ENCODE measurements around the gene SERAC1. TPM values are rescaled to one million over a fixed set of nuclear protein-coding genes. Genes with fewer than 3 reads are reported as not detected.

Gene SERAC1
- total RNA-seq: 11.5 and 16.3 TPM in 2 replicates

DNA sequence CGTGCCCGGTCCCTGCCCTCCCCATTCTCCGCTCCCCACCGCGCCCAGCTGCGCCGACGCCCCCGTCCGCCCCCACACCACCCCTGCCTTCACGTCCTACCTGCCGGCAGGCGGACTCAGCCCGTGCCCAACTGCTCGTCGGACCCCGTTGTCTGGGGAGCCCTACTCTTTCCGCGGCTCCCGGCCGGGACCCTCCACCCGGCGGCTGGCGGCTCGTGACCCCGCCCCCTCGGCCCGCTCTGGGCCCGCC is at the start of gene SERAC1:
TSS of gene SERAC1 (minus strand) at position 223 of the 250 bp plus-strand sequence. CDS start 9,899 bp downstream, outside the sequence.

Other genes starting within 250 kb of the SERAC1 start
- 16.9 and 42.5 TPM in 2 replicates for gene SYNJ2, start 186.4 kb downstream of the SERAC1 start, total RNA-seq
- 5.6 and 8.2 TPM in 2 replicates for gene GTF2H5, start 88 bp upstream of the SERAC1 start, total RNA-seq
- gene TULP4, start 144.2 kb upstream of the SERAC1 start, total RNA-seq: 119 and 147 TPM in 2 replicates